IPS-18a (cell line): Measurements from ENCODE around the gene HECA.

Experiments used
- H3K27ac ChIP-seq: one replicate; pipeline ENCODE4 v1.5.1; 2013; ENCODE audit warnings: low read length
- H3K27me3 ChIP-seq: one replicate; pipeline ENCODE4 v1.6.1; 2013; ENCODE audit warnings: mild to moderate bottlenecking, low read length; ENCODE audit not compliant: control insufficient read depth, insufficient read depth
- H3K36me3 ChIP-seq: one replicate; pipeline ENCODE4 v1.6.1; 2013; ENCODE audit warnings: low read depth, low read length; ENCODE audit not compliant: control insufficient read depth
- H3K4me1 ChIP-seq: one replicate; pipeline ENCODE4 v1.6.1; 2013; ENCODE audit warnings: low read depth, low read length; ENCODE audit not compliant: control insufficient read depth
- H3K4me3 ChIP-seq: one replicate; pipeline ENCODE4 v1.5.1; 2013; ENCODE audit warnings: low read length
- H3K9ac ChIP-seq: one replicate; pipeline ENCODE4 v1.6.1; 2013; ENCODE audit warnings: mild to moderate bottlenecking, low read length, moderate library complexity
- H3K9me3 ChIP-seq: one replicate; pipeline ENCODE4 v1.6.1; 2013; ENCODE audit warnings: low read depth, low read length; ENCODE audit not compliant: control insufficient read depth

Gene HECA

GRCh38 chr6:139166238-139166955, 31.5 kb downstream of the HECA start:
- H3K9me3 ChIP-seq, result no peaks in the 10 kb centered on the region

DNA sequence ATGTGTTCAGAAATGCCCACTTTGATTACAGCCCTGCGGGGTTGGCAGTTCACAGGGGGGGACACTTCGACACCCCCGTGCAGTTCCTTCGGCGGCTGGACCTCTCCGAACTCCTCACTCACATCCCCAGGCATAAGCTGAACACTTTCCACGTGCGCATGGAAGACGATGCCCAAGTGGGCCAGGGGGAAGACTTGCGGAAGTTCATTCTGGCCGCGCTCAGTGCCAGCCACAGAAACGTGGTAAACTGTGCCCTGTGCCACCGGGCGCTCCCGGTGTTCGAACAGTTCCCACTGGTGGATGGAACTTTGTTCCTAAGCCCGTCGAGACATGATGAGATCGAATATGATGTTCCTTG, 32.1 kb downstream of the HECA start:
- Histone ChIP-seq H3K27me3 (no peaks in the 10 kb centered on the region), H3K4me1 (peaks cover 2% of the 10 kb centered on the region), H3K27ac (no peak overlapping the region), H3K9ac (no peak overlapping the region), H3K9me3 (no peaks in the 10 kb centered on the region), H3K36me3 (no peaks in the 10 kb centered on the region), H3K4me3 (no peak overlapping the region)

More at GRCh38 chr6:139166238-139166955, 31.5 kb downstream of the HECA start:
- H3K4me1 ChIP-seq, result peaks cover 7% of the 10 kb centered on the region
- H3K9ac ChIP-seq, result no peak overlapping the region
- H3K36me3 ChIP-seq, result no peaks in the 10 kb centered on the region
- no peak overlapping the region for H3K4me3 ChIP-seq
- H3K27ac ChIP-seq, result no peak overlapping the region
- no peaks in the 10 kb centered on the region for H3K27me3 ChIP-seq

GRCh38 chr6:139172151-139172550, 37.3 kb downstream of the HECA start:
- H3K36me3 ChIP-seq, result no peaks in the 10 kb centered on the region
- no peaks in the 10 kb centered on the region for H3K9me3 ChIP-seq
- H3K4me1 ChIP-seq, result no peaks in the 10 kb centered on the region
- H3K4me3 ChIP-seq, result no peak overlapping the region
- H3K9ac ChIP-seq, result no peak overlapping the region
- H3K27me3 ChIP-seq, result no peaks in the 10 kb centered on the region
- no peak overlapping the region for H3K27ac ChIP-seq

GRCh38 chr6:139172567-139172966, 37.7 kb downstream of the HECA start:
- Histone ChIP-seq H3K27ac (no peak overlapping the region), H3K36me3 (no peaks in the 10 kb centered on the region), H3K9me3 (no peaks in the 10 kb centered on the region), H3K27me3 (no peaks in the 10 kb centered on the region), H3K9ac (no peak overlapping the region), H3K4me1 (no peaks in the 10 kb centered on the region), H3K4me3 (no peak overlapping the region)

DNA sequence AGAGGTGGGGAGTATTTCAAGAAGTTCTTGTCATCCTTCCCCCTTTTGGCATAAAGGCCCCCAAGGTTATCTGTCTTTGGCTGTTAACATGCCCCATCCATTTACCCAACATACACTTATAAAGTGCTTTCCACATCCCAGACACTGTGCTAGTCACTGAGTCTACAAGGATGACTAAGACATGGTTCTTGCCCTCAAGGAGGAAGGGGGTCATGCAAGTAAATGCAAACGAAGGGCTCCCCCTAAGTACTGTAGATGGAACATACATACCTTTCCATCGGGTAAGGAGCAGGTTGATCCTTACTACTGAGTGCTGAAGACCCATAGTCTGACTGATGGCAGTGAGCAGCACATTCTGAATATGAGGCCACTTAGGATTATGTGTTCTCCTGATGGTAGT, 38.3 kb downstream of the HECA start:
- Histone ChIP-seq H3K36me3 (no peaks in the 10 kb centered on the region), H3K4me1 (no peaks in the 10 kb centered on the region), H3K9ac (no peak overlapping the region), H3K27ac (no peak overlapping the region), H3K9me3 (no peaks in the 10 kb centered on the region), H3K27me3 (no peaks in the 10 kb centered on the region), H3K4me3 (no peak overlapping the region)

- Histone ChIP-seq H3K9ac (no peak overlapping the region), H3K4me3 (no peak overlapping the region), H3K4me1 (no peaks in the 10 kb centered on the region), H3K27me3 (no peaks in the 10 kb centered on the region), H3K9me3 (no peaks in the 10 kb centered on the region), H3K36me3 (no peaks in the 10 kb centered on the region), H3K27ac (no peak overlapping the region)
These were observed 38.9 kb downstream of the HECA start for GRCh38 chr6:139173822-139174221.

GRCh38 chr6:139174961-139175360, 40.1 kb downstream of the HECA start:
- Histone ChIP-seq H3K9me3 (no peaks in the 10 kb centered on the region), H3K27ac (no peak overlapping the region), H3K36me3 (no peaks in the 10 kb centered on the region), H3K4me1 (no peaks in the 10 kb centered on the region), H3K4me3 (no peak overlapping the region), H3K27me3 (no peaks in the 10 kb centered on the region), H3K9ac (no peak overlapping the region)

GRCh38 chr6:139175389-139175948, 40.6 kb downstream of the HECA start:
- Histone ChIP-seq H3K9me3 (no peaks in the 10 kb centered on the region), H3K36me3 (no peaks in the 10 kb centered on the region), H3K4me1 (no peaks in the 10 kb centered on the region)

DNA sequence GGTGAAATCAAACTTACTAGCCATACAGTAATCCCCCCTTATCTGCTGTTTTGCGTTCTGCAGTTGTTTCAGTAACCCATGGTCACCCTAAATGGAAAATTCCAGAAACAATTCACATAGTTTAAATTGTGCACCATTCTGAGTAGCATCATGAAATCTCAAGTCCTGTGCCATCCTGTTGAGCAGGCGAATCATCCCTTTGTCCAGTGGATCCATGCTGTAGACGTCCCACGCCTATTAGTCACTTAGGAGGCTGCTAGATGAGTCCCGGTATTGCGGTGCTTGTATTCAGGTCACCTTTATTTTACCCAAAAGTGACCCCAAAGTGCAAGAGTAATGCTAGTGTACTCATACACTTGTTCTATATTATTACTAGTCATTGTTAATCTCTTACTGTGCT, 46.4 kb downstream of the HECA start:
- H3K4me3 ChIP-seq, result no peak overlapping the region
- no peaks in the 10 kb centered on the region for H3K36me3 ChIP-seq
- H3K4me1 ChIP-seq, result no peaks in the 10 kb centered on the region
- no peak overlapping the region for H3K9ac ChIP-seq
- H3K27ac ChIP-seq, result no peak overlapping the region
- no peaks in the 10 kb centered on the region for H3K9me3 ChIP-seq
- no peaks in the 10 kb centered on the region for H3K27me3 ChIP-seq

More at GRCh38 chr6:139175389-139175948, 40.6 kb downstream of the HECA start:
- Histone ChIP-seq H3K27me3 (no peaks in the 10 kb centered on the region), H3K4me3 (no peak overlapping the region), H3K9ac (no peak overlapping the region), H3K27ac (no peak overlapping the region)

GRCh38 chr6:139184047-139184446, 49.2 kb downstream of the HECA start:
- Histone ChIP-seq H3K4me1 (no peaks in the 10 kb centered on the region), H3K4me3 (no peak overlapping the region), H3K27me3 (no peaks in the 10 kb centered on the region), H3K9me3 (no peaks in the 10 kb centered on the region), H3K27ac (no peak overlapping the region), H3K36me3 (no peaks in the 10 kb centered on the region), H3K9ac (no peak overlapping the region)

DNA sequence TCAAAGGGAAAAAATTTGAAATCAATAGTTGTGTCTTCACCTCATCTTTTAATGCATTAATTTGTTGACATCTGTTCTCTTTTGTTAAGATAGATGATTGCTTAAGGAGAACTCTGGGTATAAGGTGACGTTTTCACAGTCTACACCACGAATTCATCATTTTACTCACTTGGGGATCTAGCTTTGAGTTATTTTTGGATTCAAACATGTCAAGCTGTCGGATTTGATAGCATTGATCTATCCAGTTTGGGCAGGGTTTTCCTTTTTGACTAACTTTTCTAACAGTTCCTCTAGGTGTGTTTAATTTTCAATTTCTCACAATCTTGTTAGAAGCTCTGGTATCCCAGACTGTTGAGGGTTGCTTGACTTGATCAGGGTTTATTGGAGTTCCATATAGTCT, 49.6 kb downstream of the HECA start:
- no peak overlapping the region for H3K9ac ChIP-seq
- no peaks in the 10 kb centered on the region for H3K4me1 ChIP-seq
- no peaks in the 10 kb centered on the region for H3K36me3 ChIP-seq
- no peaks in the 10 kb centered on the region for H3K27me3 ChIP-seq
- no peaks in the 10 kb centered on the region for H3K9me3 ChIP-seq
- no peak overlapping the region for H3K4me3 ChIP-seq
- no peak overlapping the region for H3K27ac ChIP-seq

- Histone ChIP-seq H3K36me3 (no peaks in the 10 kb centered on the region), H3K27ac (no peak overlapping the region), H3K4me3 (no peak overlapping the region), H3K9ac (no peak overlapping the region), H3K9me3 (no peaks in the 10 kb centered on the region), H3K27me3 (no peaks in the 10 kb centered on the region), H3K4me1 (no peaks in the 10 kb centered on the region)
These were observed 51.4 kb downstream of the HECA start for GRCh38 chr6:139186242-139186641.
